RWPE2 (cell line): ENCODE measurements around the gene BSND.
A peak's percentile ranks its signal among the peaks of the same experiment; 100 is the strongest.
"Not testable (repeated sequence)": the region's sequence is repeated elsewhere in the genome, so short reads cannot be mapped to it uniquely, and the experiment has no call there.

ENCODE experiments used
- ATAC-seq: fragments of 200-7000 bp; cut with Tn5 transposase; 3 replicates; pipeline ENCODE4 v1.9.1; 2021; ENCODE audit warnings: low read depth
- DNase-seq: peaks from one replicate; pipeline ENCODE4 v3.0.0-alpha.2; 2020; ENCODE audit warnings: low spot score
- H3K27ac ChIP-seq: fragments of 450-650 bp; 2 replicates; pipeline ENCODE4 v1.5.1; 2017; ENCODE audit warnings: mild to moderate bottlenecking; ENCODE audit not compliant: poor library complexity, severe bottlenecking
- H3K27me3 ChIP-seq: fragments of 250-450 bp; sonication (Bioruptor Pico); 2 replicates; pipeline ENCODE4 v1.5.1; 2021; ENCODE audit warnings: mild to moderate bottlenecking, moderate library complexity; ENCODE audit not compliant: insufficient read depth, poor library complexity, severe bottlenecking
- H3K36me3 ChIP-seq: fragments of 250-450 bp; sonication (Bioruptor Pico); 2 replicates; pipeline ENCODE4 v1.5.1; 2020; ENCODE audit warnings: low read depth, mild to moderate bottlenecking, moderate library complexity
- H3K4me1 ChIP-seq: fragments of 250-450 bp; sonication (Bioruptor Pico); 2 replicates; pipeline ENCODE4 v1.5.1; 2021; ENCODE audit warnings: mild to moderate bottlenecking, moderate library complexity; ENCODE audit not compliant: insufficient read depth, poor library complexity, severe bottlenecking
- H3K4me3 ChIP-seq: fragments of 250-450 bp; sonication (Bioruptor Pico); 2 replicates; pipeline ENCODE4 v1.5.1; 2021; ENCODE audit warnings: mild to moderate bottlenecking, moderate library complexity; ENCODE audit not compliant: severe bottlenecking
- H3K9me3 ChIP-seq: fragments of 250-450 bp; sonication (Bioruptor Pico); 2 replicates; pipeline ENCODE4 v1.5.1; 2021; ENCODE audit warnings: mild to moderate bottlenecking, moderate library complexity; ENCODE audit not compliant: severe bottlenecking
- CTCF ChIP-seq: fragments of 450-650 bp; IDR thresholded peaks from one replicate; pipeline ENCODE4 v1.5.1; 2017; ENCODE audit warnings: mild to moderate bottlenecking, moderate library complexity; ENCODE audit not compliant: poor library complexity, severe bottlenecking

Gene BSND

GRCh38 chr1:55015123-55015522, 16.4 kb downstream of the BSND start:
- no peak overlapping the region for H3K4me3 ChIP-seq

GRCh38 chr1:55015731-55016620, 17.2 kb downstream of the BSND start:
- Histone ChIP-seq H3K4me1 (no peaks in the 10 kb centered on the region), H3K9me3 (no peaks in the 10 kb centered on the region), H3K27me3 (no peaks in the 10 kb centered on the region), H3K4me3 (no peak overlapping the region), H3K27ac (no peak overlapping the region), H3K36me3 (no peaks in the 10 kb centered on the region)
- no peak for TF ChIP-seq CTCF
- DNase-seq (no peak), ATAC-seq (no peak)

More at GRCh38 chr1:55015123-55015522, 16.4 kb downstream of the BSND start:
- no peak for DNase-seq
- ATAC-seq = no peak
- Histone ChIP-seq H3K27me3 (no peaks in the 10 kb centered on the region), H3K36me3 (no peaks in the 10 kb centered on the region), H3K4me1 (no peaks in the 10 kb centered on the region), H3K27ac (no peak overlapping the region), H3K9me3 (no peaks in the 10 kb centered on the region)
- TF ChIP-seq CTCF = no peak

- no peak for ATAC-seq
Observed at GRCh38 chr1:55018395-55018794, 19.7 kb downstream of the BSND start.

GRCh38 chr1:55021942-55022546, 23.3 kb downstream of the BSND start:
- Histone ChIP-seq H3K4me3 (no peak overlapping the region), H3K36me3 (no peaks in the 10 kb centered on the region), H3K4me1 (no peaks in the 10 kb centered on the region), H3K27ac (no peak overlapping the region), H3K9me3 (no peaks in the 10 kb centered on the region), H3K27me3 (no peaks in the 10 kb centered on the region)
- DNase-seq = peak; percentile 89
- ATAC-seq = peak; percentile 100
- TF ChIP-seq CTCF = peak; percentile 95

More at GRCh38 chr1:55018395-55018794, 19.7 kb downstream of the BSND start:
- no peak for TF ChIP-seq CTCF
- no peak overlapping the region for H3K27ac ChIP-seq
- H3K4me3 ChIP-seq = no peak overlapping the region
- DNase-seq = no peak
- H3K36me3 ChIP-seq = no peaks in the 10 kb centered on the region
- no peaks in the 10 kb centered on the region for H3K9me3 ChIP-seq
- H3K4me1 ChIP-seq = no peaks in the 10 kb centered on the region
- H3K27me3 ChIP-seq = no peaks in the 10 kb centered on the region

- not testable (repeated sequence) for H3K4me1 ChIP-seq, H3K27ac ChIP-seq, H3K27me3 ChIP-seq, ATAC-seq, H3K36me3 ChIP-seq, H3K4me3 ChIP-seq, DNase-seq, H3K9me3 ChIP-seq
Observed at GRCh38 chr1:55024163-55024562, 25.4 kb downstream of the BSND start.

GRCh38 chr1:55026682-55027081, 27.9 kb downstream of the BSND start:
- not testable (repeated sequence) for H3K27me3 ChIP-seq

GRCh38 chr1:55031098-55031497, 32.4 kb downstream of the BSND start:
- not testable (repeated sequence) for H3K27ac ChIP-seq, H3K27me3 ChIP-seq, H3K4me1 ChIP-seq, ATAC-seq, H3K4me3 ChIP-seq, DNase-seq, H3K36me3 ChIP-seq, H3K9me3 ChIP-seq

More at GRCh38 chr1:55026682-55027081, 27.9 kb downstream of the BSND start:
- not testable (repeated sequence) for H3K4me1 ChIP-seq, H3K27ac ChIP-seq, DNase-seq, ATAC-seq, H3K9me3 ChIP-seq, H3K36me3 ChIP-seq, H3K4me3 ChIP-seq
